Measurements from ENCODE around the gene C1orf141. TPM values are rescaled to one million over a fixed set of nuclear protein-coding genes. Genes with fewer than 3 reads are reported as not detected.

C1orf141 gene
- total and polyA plus RNA-seq, 2 of the 8 experiments (the other 6 are each of a cell fraction or from before 2014, with no cell fraction given), result not detected

GRCh38 chr1:67053785-67054772 lies 80.7 kb downstream of the C1orf141 start, which contains the start of gene SLC35D1 (continued):
- peak; percentile 78 for TF ChIP-seq RBBP5 (IDR thresholded peaks at IDR 0.05; ENCODE audit: borderline replicate concordance, low read depth, low read length)
- no peak; the same call in 1 of the 2 replicates for TF ChIP-seq MAX (IDR thresholded peaks at IDR 0.05)
- no peak for TF ChIP-seq TAF1 (IDR thresholded peaks at IDR 0.05; ENCODE audit: low read depth, low read length)
- TF ChIP-seq, protein P1, sequence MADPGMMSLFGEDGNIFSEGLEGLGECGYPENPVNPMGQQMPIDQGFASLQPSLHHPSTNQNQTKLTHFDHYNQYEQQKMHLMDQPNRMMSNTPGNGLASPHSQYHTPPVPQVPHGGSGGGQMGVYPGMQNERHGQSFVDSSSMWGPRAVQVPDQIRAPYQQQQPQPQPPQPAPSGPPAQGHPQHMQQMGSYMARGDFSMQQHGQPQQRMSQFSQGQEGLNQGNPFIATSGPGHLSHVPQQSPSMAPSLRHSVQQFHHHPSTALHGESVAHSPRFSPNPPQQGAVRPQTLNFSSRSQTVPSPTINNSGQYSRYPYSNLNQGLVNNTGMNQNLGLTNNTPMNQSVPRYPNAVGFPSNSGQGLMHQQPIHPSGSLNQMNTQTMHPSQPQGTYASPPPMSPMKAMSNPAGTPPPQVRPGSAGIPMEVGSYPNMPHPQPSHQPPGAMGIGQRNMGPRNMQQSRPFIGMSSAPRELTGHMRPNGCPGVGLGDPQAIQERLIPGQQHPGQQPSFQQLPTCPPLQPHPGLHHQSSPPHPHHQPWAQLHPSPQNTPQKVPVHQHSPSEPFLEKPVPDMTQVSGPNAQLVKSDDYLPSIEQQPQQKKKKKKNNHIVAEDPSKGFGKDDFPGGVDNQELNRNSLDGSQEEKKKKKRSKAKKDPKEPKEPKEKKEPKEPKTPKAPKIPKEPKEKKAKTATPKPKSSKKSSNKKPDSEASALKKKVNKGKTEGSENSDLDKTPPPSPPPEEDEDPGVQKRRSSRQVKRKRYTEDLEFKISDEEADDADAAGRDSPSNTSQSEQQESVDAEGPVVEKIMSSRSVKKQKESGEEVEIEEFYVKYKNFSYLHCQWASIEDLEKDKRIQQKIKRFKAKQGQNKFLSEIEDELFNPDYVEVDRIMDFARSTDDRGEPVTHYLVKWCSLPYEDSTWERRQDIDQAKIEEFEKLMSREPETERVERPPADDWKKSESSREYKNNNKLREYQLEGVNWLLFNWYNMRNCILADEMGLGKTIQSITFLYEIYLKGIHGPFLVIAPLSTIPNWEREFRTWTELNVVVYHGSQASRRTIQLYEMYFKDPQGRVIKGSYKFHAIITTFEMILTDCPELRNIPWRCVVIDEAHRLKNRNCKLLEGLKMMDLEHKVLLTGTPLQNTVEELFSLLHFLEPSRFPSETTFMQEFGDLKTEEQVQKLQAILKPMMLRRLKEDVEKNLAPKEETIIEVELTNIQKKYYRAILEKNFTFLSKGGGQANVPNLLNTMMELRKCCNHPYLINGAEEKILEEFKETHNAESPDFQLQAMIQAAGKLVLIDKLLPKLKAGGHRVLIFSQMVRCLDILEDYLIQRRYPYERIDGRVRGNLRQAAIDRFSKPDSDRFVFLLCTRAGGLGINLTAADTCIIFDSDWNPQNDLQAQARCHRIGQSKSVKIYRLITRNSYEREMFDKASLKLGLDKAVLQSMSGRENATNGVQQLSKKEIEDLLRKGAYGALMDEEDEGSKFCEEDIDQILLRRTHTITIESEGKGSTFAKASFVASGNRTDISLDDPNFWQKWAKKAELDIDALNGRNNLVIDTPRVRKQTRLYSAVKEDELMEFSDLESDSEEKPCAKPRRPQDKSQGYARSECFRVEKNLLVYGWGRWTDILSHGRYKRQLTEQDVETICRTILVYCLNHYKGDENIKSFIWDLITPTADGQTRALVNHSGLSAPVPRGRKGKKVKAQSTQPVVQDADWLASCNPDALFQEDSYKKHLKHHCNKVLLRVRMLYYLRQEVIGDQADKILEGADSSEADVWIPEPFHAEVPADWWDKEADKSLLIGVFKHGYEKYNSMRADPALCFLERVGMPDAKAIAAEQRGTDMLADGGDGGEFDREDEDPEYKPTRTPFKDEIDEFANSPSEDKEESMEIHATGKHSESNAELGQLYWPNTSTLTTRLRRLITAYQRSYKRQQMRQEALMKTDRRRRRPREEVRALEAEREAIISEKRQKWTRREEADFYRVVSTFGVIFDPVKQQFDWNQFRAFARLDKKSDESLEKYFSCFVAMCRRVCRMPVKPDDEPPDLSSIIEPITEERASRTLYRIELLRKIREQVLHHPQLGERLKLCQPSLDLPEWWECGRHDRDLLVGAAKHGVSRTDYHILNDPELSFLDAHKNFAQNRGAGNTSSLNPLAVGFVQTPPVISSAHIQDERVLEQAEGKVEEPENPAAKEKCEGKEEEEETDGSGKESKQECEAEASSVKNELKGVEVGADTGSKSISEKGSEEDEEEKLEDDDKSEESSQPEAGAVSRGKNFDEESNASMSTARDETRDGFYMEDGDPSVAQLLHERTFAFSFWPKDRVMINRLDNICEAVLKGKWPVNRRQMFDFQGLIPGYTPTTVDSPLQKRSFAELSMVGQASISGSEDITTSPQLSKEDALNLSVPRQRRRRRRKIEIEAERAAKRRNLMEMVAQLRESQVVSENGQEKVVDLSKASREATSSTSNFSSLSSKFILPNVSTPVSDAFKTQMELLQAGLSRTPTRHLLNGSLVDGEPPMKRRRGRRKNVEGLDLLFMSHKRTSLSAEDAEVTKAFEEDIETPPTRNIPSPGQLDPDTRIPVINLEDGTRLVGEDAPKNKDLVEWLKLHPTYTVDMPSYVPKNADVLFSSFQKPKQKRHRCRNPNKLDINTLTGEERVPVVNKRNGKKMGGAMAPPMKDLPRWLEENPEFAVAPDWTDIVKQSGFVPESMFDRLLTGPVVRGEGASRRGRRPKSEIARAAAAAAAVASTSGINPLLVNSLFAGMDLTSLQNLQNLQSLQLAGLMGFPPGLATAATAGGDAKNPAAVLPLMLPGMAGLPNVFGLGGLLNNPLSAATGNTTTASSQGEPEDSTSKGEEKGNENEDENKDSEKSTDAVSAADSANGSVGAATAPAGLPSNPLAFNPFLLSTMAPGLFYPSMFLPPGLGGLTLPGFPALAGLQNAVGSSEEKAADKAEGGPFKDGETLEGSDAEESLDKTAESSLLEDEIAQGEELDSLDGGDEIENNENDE (IDR thresholded peaks at IDR 0.05; ENCODE audit: insufficient replicate concordance, low read length), result peak; percentile 99
- peak; percentile 80 for TF ChIP-seq YY1 (IDR thresholded peaks at IDR 0.05; ENCODE audit: low read depth, low read length)
- no peak for TF ChIP-seq CBX8 (IDR thresholded peaks at IDR 0.05; ENCODE audit: borderline replicate concordance, low read depth, low read length)
- no peak for TF ChIP-seq BACH1 (IDR thresholded peaks at IDR 0.05; ENCODE audit: low read length)
- peak; percentile 3 for TF ChIP-seq SAP30 (IDR thresholded peaks at IDR 0.05; ENCODE audit: insufficient read depth, insufficient replicate concordance, low read length)
- 0 out of 2 replicates have a peak, but pooled peaks have one; percentile 19 for TF ChIP-seq POLR2AphosphoS5 (IDR thresholded peaks at IDR 0.05; ENCODE audit: low read depth, low read length)

Measured in H1 (cell line).